Glutamatergic neuron (in vitro differentiated cells): ENCODE results near the gene EXT2. TPM values are rescaled to one million over a fixed set of nuclear protein-coding genes. Genes with fewer than 3 reads are reported as not detected.

ENCODE experiments used
- DNase-seq: peaks from one replicate; pipeline ENCODE4 v3.0.0; 2022
- H3K27ac Mint-ChIP-seq: one replicate; pipeline ENCODE4 v1.8.0; 2020; ENCODE audit warnings: mild to moderate bottlenecking, mixed read lengths, inconsistent platforms; ENCODE audit not compliant: unreplicated experiment
- H3K27me3 Mint-ChIP-seq: one replicate; pipeline ENCODE4 v1.8.0; 2020; ENCODE audit warnings: mild to moderate bottlenecking, moderate library complexity, mixed read lengths, inconsistent platforms; ENCODE audit not compliant: unreplicated experiment
- H3K36me3 Mint-ChIP-seq: one replicate; pipeline ENCODE4 v1.8.0; 2020; ENCODE audit warnings: mild to moderate bottlenecking, mixed read lengths, inconsistent platforms; ENCODE audit not compliant: unreplicated experiment
- H3K4me1 Mint-ChIP-seq: one replicate; pipeline ENCODE4 v1.8.0; 2020; ENCODE audit warnings: mild to moderate bottlenecking, low read depth, mixed read lengths, inconsistent platforms; ENCODE audit not compliant: unreplicated experiment
- H3K4me3 Mint-ChIP-seq: one replicate; pipeline ENCODE4 v1.8.0; 2020; ENCODE audit warnings: mild to moderate bottlenecking, mixed read lengths, inconsistent platforms; ENCODE audit not compliant: unreplicated experiment
- H3K9me3 Mint-ChIP-seq: one replicate; pipeline ENCODE4 v1.8.0; 2020; ENCODE audit warnings: mild to moderate bottlenecking, moderate library complexity, mixed read lengths, inconsistent platforms; ENCODE audit not compliant: unreplicated experiment
- CTCF ChIP-seq: fragments of 200-600 bp; sonication (generic); IDR thresholded peaks from one replicate; pipeline ENCODE4 v1.5.0; 2021; ENCODE audit not compliant: partially characterized antibody, unreplicated experiment
- total RNA-seq: library from RNA; stranded (reverse); fragmentation: NEBNext Ultra II Directional; extraction: Animal tissue kit (Norgen Biotek cat#: 25700); gene quantifications from one replicate; pipeline ENCODE4 v1.2.1, GENCODE V29; 2021; ENCODE audit not compliant: unreplicated experiment

The EXT2 gene
- total RNA-seq, 1 donor from 2014 or later, result 46.3 TPM

GRCh38 chr11:44261800-44262591 is 166.5 kb downstream of the EXT2 start:
- no peaks in the 10 kb centered on the region for H3K4me1 Mint-ChIP-seq
- H3K4me3 Mint-ChIP-seq, result no peak overlapping the region
- H3K36me3 Mint-ChIP-seq, result no peaks in the 10 kb centered on the region
- peaks cover 5% of the 10 kb centered on the region for H3K27me3 Mint-ChIP-seq
- DNase-seq, result no peak
- TF ChIP-seq CTCF, result no peak
- no peak overlapping the region for H3K27ac Mint-ChIP-seq
- H3K9me3 Mint-ChIP-seq, result no peaks in the 10 kb centered on the region

DNA sequence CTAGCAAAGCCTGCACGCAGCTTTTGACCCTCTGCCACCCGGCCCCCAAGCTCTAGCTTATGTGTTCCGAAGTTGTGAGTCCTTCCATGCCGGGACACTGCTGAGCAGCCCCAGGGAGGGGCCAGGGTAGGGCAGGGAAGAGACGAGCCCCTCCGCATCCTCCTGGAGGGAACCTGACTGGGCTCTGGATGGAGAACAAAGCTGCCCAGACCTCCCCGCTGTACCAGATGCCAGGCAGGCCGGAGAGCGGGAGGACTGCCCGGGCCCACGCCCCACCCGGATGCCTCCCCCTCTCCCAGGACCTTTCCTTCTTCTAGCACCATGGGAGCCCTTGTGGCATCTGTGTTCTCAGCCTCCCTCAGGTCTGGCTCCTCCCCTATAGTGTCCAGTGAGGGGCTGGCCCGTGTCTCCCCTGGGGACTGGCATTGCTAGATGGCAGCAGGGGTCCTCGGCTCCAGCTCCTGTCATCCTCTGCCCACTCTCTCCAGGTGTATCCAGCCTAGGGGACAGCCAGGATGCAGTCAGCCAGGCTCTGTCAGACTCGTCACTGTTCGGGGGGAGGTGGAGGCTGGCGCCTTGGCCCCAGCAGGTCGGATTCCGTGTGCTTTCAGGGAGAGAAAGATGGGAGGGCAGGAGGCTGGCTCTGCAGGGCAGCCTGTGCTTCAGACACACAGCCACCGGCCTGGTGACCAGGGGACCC is 168.4 kb downstream of the EXT2 start:
- no peak for DNase-seq
- no peak for TF ChIP-seq CTCF
- Mint-ChIP-seq H3K27me3 (peaks cover 7% of the 10 kb centered on the region), H3K4me1 (no peaks in the 10 kb centered on the region), H3K4me3 (no peak overlapping the region), H3K27ac (no peak overlapping the region), H3K36me3 (peaks cover 4% of the 10 kb centered on the region), H3K9me3 (no peaks in the 10 kb centered on the region)

GRCh38 chr11:44264438-44264749 is 168.9 kb downstream of the EXT2 start:
- peaks cover 4% of the 10 kb centered on the region for H3K36me3 Mint-ChIP-seq
- no peaks in the 10 kb centered on the region for H3K4me1 Mint-ChIP-seq
- no peak overlapping the region for H3K27ac Mint-ChIP-seq
- no peak for DNase-seq
- no peak overlapping the region for H3K4me3 Mint-ChIP-seq
- H3K27me3 Mint-ChIP-seq, result peaks cover 7% of the 10 kb centered on the region
- no peaks in the 10 kb centered on the region for H3K9me3 Mint-ChIP-seq
- no peak for TF ChIP-seq CTCF

DNA sequence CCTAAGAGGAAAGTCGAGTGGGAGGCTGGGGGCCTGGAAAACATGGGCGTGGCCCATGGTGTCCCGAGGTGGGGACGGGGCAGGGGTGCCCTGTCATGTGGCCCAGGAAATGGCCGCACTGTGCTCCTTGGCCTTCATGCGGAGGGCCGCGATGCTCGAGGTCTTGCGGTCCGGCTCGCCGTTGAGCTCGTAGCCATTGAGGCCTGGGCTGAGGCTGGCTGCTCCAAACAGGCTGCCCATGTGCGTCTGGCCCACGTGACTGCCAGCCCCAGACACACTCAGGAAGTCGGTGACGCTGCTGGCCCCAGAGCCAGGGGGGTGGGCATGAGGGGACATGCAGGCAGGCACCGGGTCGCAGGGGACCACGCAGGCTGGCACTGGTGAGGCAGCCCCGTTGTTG is 169.3 kb downstream of the EXT2 start:
- DNase-seq, result no peak
- H3K36me3 Mint-ChIP-seq, result peaks cover 4% of the 10 kb centered on the region
- TF ChIP-seq CTCF, result no peak
- no peaks in the 10 kb centered on the region for H3K9me3 Mint-ChIP-seq
- no peak overlapping the region for H3K27ac Mint-ChIP-seq
- no peaks in the 10 kb centered on the region for H3K4me1 Mint-ChIP-seq
- peaks cover 7% of the 10 kb centered on the region for H3K27me3 Mint-ChIP-seq
- no peak overlapping the region for H3K4me3 Mint-ChIP-seq
